HG03175 (cell line): Measurements from ENCODE around the gene PHLDB2.

ENCODE experiments used
- ATAC-seq: cut with Tn5 transposase; IDR thresholded peaks from one replicate; pipeline ENCODE4 v1.9.1; 2021; ENCODE audit warnings: mild to moderate bottlenecking, moderate library complexity; ENCODE audit not compliant: unreplicated experiment

Gene PHLDB2

GRCh38 chr3:112012205-112012992, 153.3 kb downstream of the PHLDB2 start:
- no peak for ATAC-seq

DNA sequence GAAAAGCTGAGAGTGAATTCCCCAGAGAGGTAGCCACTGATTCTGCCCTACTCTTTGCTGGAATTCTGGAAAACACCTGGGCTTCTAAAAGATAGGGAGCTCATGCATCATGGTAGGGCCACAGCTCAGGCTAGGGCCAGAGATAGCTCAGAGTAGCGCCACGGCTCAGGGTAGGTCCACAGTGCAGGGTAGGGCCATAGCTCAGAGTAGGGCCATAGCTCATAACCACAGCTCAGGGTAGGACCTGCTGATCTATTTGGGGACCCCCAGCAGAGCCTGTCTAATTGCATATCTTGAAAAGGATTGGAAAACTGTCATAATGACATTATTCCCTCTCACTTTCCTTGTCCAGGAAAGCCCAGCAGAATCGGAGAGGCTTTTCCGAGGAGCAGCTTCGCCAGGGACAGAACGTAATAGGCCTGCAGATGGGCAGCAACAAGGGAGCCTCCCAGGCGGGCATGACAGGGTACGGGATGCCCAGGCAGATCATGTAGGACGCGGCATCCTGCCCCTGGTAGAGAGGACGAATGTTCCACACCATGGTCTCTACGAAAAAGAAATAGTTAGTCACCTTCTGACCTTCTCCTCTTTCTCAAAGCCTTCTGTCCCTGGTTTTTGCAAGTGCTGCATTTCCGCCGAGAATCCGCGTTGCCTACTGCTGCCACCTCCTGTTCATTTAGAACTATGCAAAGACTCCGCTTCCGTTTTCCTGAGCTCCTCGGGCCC, 154.2 kb downstream of the PHLDB2 start:
- peak; percentile 90 for ATAC-seq

DNA sequence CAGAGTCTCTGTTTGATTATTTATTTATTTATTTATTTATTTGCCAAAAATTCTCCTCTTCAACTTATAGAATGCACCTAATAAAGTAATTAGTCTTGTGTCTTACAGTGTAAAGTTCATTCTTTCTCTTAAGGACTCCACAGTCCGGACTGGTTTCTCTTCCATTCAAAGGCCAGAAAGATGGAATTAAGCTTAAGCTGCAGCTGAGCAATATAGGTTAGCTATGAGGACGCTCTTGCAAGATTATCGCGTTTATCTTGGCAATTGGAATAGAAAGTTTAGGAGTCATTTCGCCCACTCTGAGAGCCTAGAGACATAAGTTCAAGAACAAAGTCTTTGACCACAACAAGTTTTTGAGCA, 154.7 kb downstream of the PHLDB2 start:
- ATAC-seq, result peak; percentile 14

DNA sequence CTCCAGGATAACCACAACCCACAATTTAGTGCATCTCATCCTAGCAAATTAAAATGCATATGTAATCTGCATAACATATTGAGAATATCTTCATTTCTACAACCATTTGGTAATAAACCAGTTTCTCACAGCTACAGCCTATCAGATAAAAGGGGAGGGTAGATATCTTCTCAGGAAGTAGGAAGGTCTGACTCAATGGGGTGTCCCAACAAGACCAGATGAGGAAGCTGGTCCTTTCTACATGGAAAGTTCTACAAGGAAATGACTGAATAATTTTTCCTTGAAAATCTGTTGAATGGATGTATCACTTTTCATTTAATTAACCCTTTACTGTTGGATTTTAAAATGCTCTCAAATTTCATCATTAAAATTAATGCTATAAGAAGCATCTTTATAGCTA, 158.0 kb downstream of the PHLDB2 start:
- ATAC-seq, result no peak

GRCh38 chr3:112018712-112019111, 159.6 kb downstream of the PHLDB2 start:
- ATAC-seq, result no peak

DNA sequence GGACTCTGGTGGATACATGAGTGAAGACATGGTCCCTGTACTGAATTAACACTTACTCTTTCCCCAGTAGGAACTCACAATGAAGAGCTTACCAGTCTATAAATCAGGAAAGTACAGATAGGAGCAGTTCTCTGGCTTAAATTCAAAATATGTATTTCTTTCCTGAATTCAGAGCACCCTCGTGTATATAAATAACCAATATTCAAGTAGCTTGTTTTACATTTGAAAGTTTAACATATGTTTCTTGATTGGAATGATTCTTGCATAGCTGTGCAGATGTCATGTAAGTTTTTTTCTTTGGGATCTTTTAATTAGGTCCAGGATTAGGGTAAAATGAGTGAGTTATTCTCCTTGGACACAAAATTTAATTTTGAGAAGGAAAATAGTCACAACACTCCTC, 160.7 kb downstream of the PHLDB2 start:
- ATAC-seq, result no peak

- ATAC-seq, result no peak
These were observed 161.6 kb downstream of the PHLDB2 start for GRCh38 chr3:112020674-112021085.
